ENCODE measurements around the gene TXNL1.
"Not testable (repeated sequence)": the region's sequence is repeated elsewhere in the genome, so short reads cannot be mapped to it uniquely, and the experiment has no call there.

Gene TXNL1

GRCh38 chr18:56660655-56661054 is 22.3 kb upstream of the TXNL1 start:
- H3K27me3 ChIP-seq (ENCODE audit: control insufficient read depth in 1 of 2, insufficient read depth in 2 of 2, low read length in 2 of 2), result no peaks in the 10 kb centered on the region
- no peaks in the 10 kb centered on the region for H3K36me3 ChIP-seq (ENCODE audit: control insufficient read depth in 2 of 2, insufficient read depth in 2 of 2, low read length in 2 of 2)
- H3K4me1 ChIP-seq (ENCODE audit: control insufficient read depth, insufficient read depth, low read length), result no peaks in the 10 kb centered on the region
- no peaks in the 10 kb centered on the region for H3K9me3 ChIP-seq (ENCODE audit: control insufficient read depth in 2 of 2, low read length in 2 of 2)
- no peak overlapping the region for H3K27ac ChIP-seq (ENCODE audit: low read length)
- H3K9ac ChIP-seq (ENCODE audit: low read length in 2 of 2), result no peak overlapping the region
- H3K4me3 ChIP-seq (ENCODE audit: low read length in 2 of 2), result no peak overlapping the region

- Histone ChIP-seq H3K27me3 (ENCODE audit: control insufficient read depth in 1 of 2, insufficient read depth in 2 of 2, low read length in 2 of 2) (no peaks in the 10 kb centered on the region), H3K36me3 (ENCODE audit: control insufficient read depth in 2 of 2, insufficient read depth in 2 of 2, low read length in 2 of 2) (no peaks in the 10 kb centered on the region), H3K9ac (ENCODE audit: low read length in 2 of 2) (no peak overlapping the region), H3K9me3 (ENCODE audit: control insufficient read depth in 2 of 2, low read length in 2 of 2) (no peaks in the 10 kb centered on the region), H3K27ac (ENCODE audit: low read length) (no peak overlapping the region), H3K4me3 (ENCODE audit: low read length in 2 of 2) (no peak overlapping the region), H3K4me1 (ENCODE audit: control insufficient read depth, insufficient read depth, low read length) (no peaks in the 10 kb centered on the region)
Measured at GRCh38 chr18:56659111-56659510, 20.7 kb upstream of the TXNL1 start.

DNA sequence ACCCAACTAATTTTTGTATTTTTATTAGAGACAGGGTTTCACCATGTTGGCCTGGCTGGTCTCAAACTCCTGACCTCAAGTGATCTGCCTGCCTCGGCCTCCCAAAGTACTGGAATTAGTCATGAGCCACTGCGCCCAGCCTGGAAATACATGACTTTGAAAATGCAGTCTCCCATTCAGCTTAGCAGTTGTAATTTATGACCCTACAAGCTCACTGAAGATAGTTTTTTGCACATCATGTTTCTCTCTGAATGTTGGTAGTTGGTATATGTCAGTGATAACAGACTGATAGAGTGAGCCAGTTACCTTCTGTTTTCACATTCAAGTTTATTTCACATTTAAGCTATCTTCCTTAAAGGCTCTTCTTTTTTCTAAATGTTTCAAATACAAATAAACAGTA is 19.9 kb upstream of the TXNL1 start:
- Histone ChIP-seq H3K27me3 (ENCODE audit: control insufficient read depth in 1 of 2, insufficient read depth in 2 of 2, low read length in 2 of 2) (no peaks in the 10 kb centered on the region), H3K9ac (ENCODE audit: low read length in 2 of 2) (no peak overlapping the region), H3K4me3 (ENCODE audit: low read length in 2 of 2) (no peak overlapping the region), H3K27ac (ENCODE audit: low read length) (no peak overlapping the region), H3K36me3 (ENCODE audit: control insufficient read depth in 2 of 2, insufficient read depth in 2 of 2, low read length in 2 of 2) (no peaks in the 10 kb centered on the region), H3K9me3 (ENCODE audit: control insufficient read depth in 2 of 2, low read length in 2 of 2) (no peaks in the 10 kb centered on the region), H3K4me1 (ENCODE audit: control insufficient read depth, insufficient read depth, low read length) (no peaks in the 10 kb centered on the region)

GRCh38 chr18:56654280-56654679 is 15.9 kb upstream of the TXNL1 start:
- not testable (repeated sequence) for H3K4me1 ChIP-seq (ENCODE audit: control insufficient read depth, insufficient read depth, low read length)

DNA sequence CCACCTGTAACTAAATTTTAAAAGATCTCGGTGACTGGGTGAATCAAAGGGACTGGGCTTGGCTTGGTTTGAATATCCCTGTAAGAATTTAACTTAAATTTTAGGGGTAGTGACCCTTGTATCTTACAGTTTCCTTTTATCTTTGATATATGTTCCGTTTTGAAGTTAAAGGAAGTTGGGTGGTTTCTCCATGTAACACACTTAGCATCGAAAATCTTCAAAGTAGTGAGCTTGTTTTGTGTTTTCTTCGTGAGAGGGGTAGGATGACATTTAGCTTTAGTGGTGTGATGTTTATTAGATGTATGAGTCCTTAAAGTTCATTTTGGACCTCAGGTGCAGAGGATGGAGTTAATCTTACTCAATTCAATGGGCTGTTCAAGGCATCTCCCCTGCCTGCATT is 14.4 kb upstream of the TXNL1 start:
- Histone ChIP-seq H3K4me1 (ENCODE audit: control insufficient read depth, insufficient read depth, low read length) (peaks cover 7% of the 10 kb centered on the region), H3K4me3 (ENCODE audit: low read length in 2 of 2) (no peak overlapping the region), H3K27me3 (ENCODE audit: control insufficient read depth in 1 of 2, insufficient read depth in 2 of 2, low read length in 2 of 2) (no peaks in the 10 kb centered on the region), H3K9me3 (ENCODE audit: control insufficient read depth in 2 of 2, low read length in 2 of 2) (no peaks in the 10 kb centered on the region), H3K27ac (ENCODE audit: low read length) (no peak overlapping the region), H3K36me3 (ENCODE audit: control insufficient read depth in 2 of 2, insufficient read depth in 2 of 2, low read length in 2 of 2) (no peaks in the 10 kb centered on the region), H3K9ac (ENCODE audit: low read length in 2 of 2) (no peak overlapping the region)

More at GRCh38 chr18:56654280-56654679, 15.9 kb upstream of the TXNL1 start:
- H3K36me3 ChIP-seq (ENCODE audit: control insufficient read depth in 2 of 2, insufficient read depth in 2 of 2, low read length in 2 of 2); H3K4me3 ChIP-seq (ENCODE audit: low read length in 2 of 2); H3K9ac ChIP-seq (ENCODE audit: low read length in 2 of 2); H3K9me3 ChIP-seq (ENCODE audit: control insufficient read depth in 2 of 2, low read length in 2 of 2); H3K27me3 ChIP-seq (ENCODE audit: control insufficient read depth in 1 of 2, insufficient read depth in 2 of 2, low read length in 2 of 2); H3K27ac ChIP-seq (ENCODE audit: low read length): not testable (repeated sequence)

DNA sequence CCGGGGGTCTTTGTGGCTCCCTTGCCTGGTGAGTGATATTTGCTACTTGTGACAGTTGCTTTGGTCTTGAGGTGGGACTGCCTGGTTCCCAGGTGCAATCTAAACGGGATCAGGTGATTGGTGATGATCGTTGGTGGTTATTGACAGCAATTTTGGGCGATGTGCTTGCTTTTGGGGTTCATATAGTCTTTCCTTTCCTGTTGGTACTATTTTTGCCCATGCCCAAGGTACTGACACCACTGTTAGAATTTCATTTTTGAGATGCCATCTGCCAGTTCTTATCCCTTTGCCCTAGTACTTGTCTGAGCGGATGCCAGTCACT is 13.3 kb upstream of the TXNL1 start:
- peak overlapping the region; percentile 96 to 97 for H3K4me3 ChIP-seq (ENCODE audit: low read length in 2 of 2)
- no peaks in the 10 kb centered on the region for H3K9me3 ChIP-seq (ENCODE audit: control insufficient read depth in 2 of 2, low read length in 2 of 2)
- peaks cover 7% of the 10 kb centered on the region for H3K4me1 ChIP-seq (ENCODE audit: control insufficient read depth, insufficient read depth, low read length)
- H3K36me3 ChIP-seq (ENCODE audit: control insufficient read depth in 2 of 2, insufficient read depth in 2 of 2, low read length in 2 of 2), result no peaks in the 10 kb centered on the region
- H3K27ac ChIP-seq (ENCODE audit: low read length), result peak overlapping the region; percentile 50
- H3K27me3 ChIP-seq (ENCODE audit: control insufficient read depth in 1 of 2, insufficient read depth in 2 of 2, low read length in 2 of 2), result no peaks in the 10 kb centered on the region
- H3K9ac ChIP-seq (ENCODE audit: low read length in 2 of 2), result peak overlapping the region; percentile 64 to 88

- Histone ChIP-seq H3K9me3 (ENCODE audit: control insufficient read depth in 2 of 2, low read length in 2 of 2) (no peaks in the 10 kb centered on the region), H3K4me3 (ENCODE audit: low read length in 2 of 2) (peak within 1 kb of the TSS; percentile 96 to 97), H3K27me3 (ENCODE audit: control insufficient read depth in 1 of 2, insufficient read depth in 2 of 2, low read length in 2 of 2) (no peaks in the 10 kb centered on the region), H3K36me3 (ENCODE audit: control insufficient read depth in 2 of 2, insufficient read depth in 2 of 2, low read length in 2 of 2) (no peaks in the 10 kb centered on the region), H3K4me1 (ENCODE audit: control insufficient read depth, insufficient read depth, low read length) (peaks cover 7% of the 10 kb centered on the region), H3K27ac (ENCODE audit: low read length) (peak within 1 kb of the TSS; percentile 50), H3K9ac (ENCODE audit: low read length in 2 of 2) (peak within 1 kb of the TSS; percentile 64 to 88)
Measured at GRCh38 chr18:56650944-56651770, 12.8 kb upstream of the TXNL1 start, which contains the start of gene WDR7. Gene WDR7 (plus strand): TSS chr18:56651359. CDS start chr18:56672516, 21,157 bp downstream.

DNA sequence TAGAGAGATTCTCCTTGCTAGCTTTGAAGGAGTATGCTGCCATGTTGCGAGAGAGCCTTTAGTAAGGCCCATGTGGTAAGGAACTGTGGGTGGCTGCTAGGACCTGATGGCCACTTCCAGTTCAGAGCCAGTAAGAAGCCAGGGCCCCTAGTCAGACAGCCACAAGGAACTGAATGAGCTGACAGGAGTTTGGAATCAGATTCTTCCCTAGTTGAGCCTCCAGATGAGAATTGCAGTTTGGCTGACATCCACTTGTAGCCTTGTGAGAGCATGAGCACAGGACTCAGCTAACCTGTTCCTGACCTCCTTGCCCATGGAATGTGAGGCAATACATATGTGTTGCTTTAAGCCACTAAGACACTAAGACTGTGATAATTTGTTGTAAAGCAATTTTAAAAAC is 11.6 kb upstream of the TXNL1 start:
- H3K4me3 ChIP-seq (ENCODE audit: low read length in 2 of 2), result no peak overlapping the region
- no peak overlapping the region for H3K9ac ChIP-seq (ENCODE audit: low read length in 2 of 2)
- H3K36me3 ChIP-seq (ENCODE audit: control insufficient read depth in 2 of 2, insufficient read depth in 2 of 2, low read length in 2 of 2), result no peaks in the 10 kb centered on the region
- no peak overlapping the region for H3K27ac ChIP-seq (ENCODE audit: low read length)
- peaks cover 11% of the 10 kb centered on the region for H3K4me1 ChIP-seq (ENCODE audit: control insufficient read depth, insufficient read depth, low read length)
- no peaks in the 10 kb centered on the region for H3K27me3 ChIP-seq (ENCODE audit: control insufficient read depth in 1 of 2, insufficient read depth in 2 of 2, low read length in 2 of 2)
- no peaks in the 10 kb centered on the region for H3K9me3 ChIP-seq (ENCODE audit: control insufficient read depth in 2 of 2, low read length in 2 of 2)

DNA sequence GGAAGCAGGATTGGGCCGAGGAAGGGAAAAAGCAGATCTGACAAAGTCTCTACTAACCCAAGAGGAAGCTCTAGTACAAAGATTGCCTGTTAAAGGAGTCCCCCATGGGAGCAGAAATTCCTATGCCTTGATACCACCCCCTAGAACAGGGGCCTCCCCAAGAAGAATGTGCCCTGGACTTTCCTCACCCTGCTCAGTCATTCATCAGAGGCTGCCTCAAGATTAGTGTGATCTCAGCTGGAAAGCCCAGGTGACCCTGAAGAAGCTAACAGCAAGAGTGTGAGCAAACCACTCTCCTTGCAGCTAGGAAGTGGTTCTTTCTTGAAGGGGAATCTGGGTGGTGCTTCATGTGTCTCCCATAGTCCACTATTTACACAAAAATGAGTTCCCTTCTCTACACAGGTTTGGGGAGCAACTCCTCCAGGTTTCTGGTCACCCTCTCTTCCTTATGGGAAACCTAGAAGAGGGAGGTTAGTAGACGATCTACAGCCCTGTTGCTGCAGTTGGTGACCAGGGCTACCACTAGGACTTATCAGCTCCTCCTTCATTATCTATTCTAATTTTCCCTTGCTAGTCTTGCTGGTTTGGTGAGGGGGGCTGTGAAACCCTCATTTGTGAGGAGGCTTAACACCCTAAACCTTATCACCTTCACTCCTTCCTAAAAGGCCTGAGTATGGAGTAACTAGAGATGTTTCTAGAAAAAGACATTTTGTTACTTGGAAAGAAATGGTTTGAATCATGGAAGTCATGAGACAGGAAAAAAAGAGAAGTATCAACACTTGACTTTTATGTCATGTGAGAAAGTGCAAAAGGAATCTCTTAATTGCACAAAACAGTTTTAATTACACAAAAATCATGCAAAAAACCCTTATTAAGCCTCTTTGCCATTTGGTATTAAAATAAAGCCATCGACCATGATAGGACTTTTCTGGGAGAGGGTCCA is 9.8 kb upstream of the TXNL1 start:
- no peaks in the 10 kb centered on the region for H3K36me3 ChIP-seq (ENCODE audit: control insufficient read depth in 2 of 2, insufficient read depth in 2 of 2, low read length in 2 of 2)
- H3K4me1 ChIP-seq (ENCODE audit: control insufficient read depth, insufficient read depth, low read length), result peaks cover 11% of the 10 kb centered on the region
- H3K27ac ChIP-seq (ENCODE audit: low read length), result no peak overlapping the region
- no peak overlapping the region for H3K4me3 ChIP-seq (ENCODE audit: low read length in 2 of 2)
- no peaks in the 10 kb centered on the region for H3K9me3 ChIP-seq (ENCODE audit: control insufficient read depth in 2 of 2, low read length in 2 of 2)
- H3K9ac ChIP-seq (ENCODE audit: low read length in 2 of 2), result no peak overlapping the region
- no peaks in the 10 kb centered on the region for H3K27me3 ChIP-seq (ENCODE audit: control insufficient read depth in 1 of 2, insufficient read depth in 2 of 2, low read length in 2 of 2)

DNA sequence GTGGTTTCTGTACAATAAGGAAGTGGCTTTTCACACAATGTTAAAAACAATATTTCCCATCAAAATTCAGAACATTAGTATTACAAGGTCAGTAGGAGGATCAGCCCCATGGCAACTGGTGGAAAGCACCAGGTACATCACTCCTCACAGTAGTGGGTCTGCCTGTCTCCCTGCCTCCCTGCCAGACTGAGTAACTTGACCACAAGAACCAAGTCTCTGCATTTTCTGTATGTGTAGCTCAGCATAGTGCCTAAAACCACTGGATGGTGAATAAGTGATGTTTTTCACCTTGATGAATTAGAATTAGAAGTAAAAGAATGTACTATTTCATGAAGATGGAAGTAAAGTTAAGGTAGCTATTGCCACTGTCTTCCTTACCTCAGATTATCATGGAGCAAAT is 8.7 kb upstream of the TXNL1 start:
- no peaks in the 10 kb centered on the region for H3K27me3 ChIP-seq (ENCODE audit: control insufficient read depth in 1 of 2, insufficient read depth in 2 of 2, low read length in 2 of 2)
- no peak overlapping the region for H3K27ac ChIP-seq (ENCODE audit: low read length)
- H3K9ac ChIP-seq (ENCODE audit: low read length in 2 of 2), result no peak overlapping the region
- no peaks in the 10 kb centered on the region for H3K9me3 ChIP-seq (ENCODE audit: control insufficient read depth in 2 of 2, low read length in 2 of 2)
- H3K36me3 ChIP-seq (ENCODE audit: control insufficient read depth in 2 of 2, insufficient read depth in 2 of 2, low read length in 2 of 2), result no peaks in the 10 kb centered on the region
- H3K4me1 ChIP-seq (ENCODE audit: control insufficient read depth, insufficient read depth, low read length), result peaks cover 9% of the 10 kb centered on the region
- H3K4me3 ChIP-seq (ENCODE audit: low read length in 2 of 2), result no peak overlapping the region
